ENCODE results near the gene FOXA3.
"Not testable (repeated sequence)": the region's sequence is repeated elsewhere in the genome, so short reads cannot be mapped to it uniquely, and the experiment has no call there.

The FOXA3 gene

DNA sequence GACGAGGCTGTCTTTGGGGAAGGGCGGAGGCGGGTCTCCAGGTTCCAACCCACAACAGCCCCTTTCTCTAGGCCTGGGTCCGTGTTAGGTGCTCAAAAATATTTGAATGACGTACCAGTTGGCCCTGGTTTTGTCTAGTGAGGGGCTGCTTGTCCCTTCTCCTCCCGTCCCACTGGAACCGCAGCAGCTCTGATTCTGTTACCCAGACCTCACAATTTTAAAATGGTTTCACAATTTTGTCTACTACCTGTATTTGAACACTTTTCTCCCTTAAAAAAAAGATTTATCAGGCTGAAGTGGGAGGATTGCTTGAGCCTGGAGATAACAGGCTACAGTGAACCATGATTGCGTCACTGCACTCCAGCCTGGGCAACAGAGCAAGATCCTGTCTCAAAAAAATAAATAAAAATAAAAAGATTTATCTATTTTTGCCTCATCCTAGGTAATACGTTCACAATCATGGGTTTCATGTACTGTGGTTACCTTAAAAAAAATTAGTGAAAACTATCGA is 23.1 kb downstream of the FOXA3 start:
- no peak for DNase-seq (ENCODE audit: extremely low read depth in 1 of 2, low read depth in 1 of 2)

DNA sequence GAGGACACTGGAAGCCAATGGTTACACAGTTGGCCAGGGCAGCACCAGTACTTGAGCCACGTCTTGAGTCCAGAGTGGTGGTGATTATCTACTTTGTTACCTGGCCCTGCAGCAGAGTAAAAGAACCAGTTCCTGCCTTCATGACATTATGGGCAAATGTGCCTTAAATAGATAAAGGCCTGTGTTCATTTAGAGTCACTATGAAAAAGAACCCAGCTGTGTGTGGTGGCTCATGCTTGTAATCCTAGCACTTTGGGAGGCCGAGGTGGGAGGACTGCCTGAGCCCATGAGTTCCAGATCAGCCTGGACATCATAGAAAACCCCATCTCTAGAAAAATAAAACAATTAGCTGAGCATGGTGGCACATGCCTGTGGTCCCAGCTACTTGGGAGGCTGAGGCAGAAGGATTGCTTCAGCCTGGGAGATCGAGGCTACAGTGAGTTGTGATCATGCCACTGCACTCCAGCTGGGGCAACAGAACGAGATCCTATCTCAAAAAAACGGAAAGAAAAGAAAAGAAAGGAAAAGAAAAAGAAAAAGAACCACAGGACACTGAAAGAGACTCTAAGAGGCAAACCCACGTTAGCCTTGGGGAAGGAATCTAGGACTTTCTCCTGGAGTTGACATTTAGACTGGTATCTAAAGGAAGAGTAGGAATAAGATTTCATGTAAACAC is 25.2 kb downstream of the FOXA3 start:
- no peak for DNase-seq (ENCODE audit: extremely low read depth in 1 of 2, low read depth in 1 of 2)

DNA sequence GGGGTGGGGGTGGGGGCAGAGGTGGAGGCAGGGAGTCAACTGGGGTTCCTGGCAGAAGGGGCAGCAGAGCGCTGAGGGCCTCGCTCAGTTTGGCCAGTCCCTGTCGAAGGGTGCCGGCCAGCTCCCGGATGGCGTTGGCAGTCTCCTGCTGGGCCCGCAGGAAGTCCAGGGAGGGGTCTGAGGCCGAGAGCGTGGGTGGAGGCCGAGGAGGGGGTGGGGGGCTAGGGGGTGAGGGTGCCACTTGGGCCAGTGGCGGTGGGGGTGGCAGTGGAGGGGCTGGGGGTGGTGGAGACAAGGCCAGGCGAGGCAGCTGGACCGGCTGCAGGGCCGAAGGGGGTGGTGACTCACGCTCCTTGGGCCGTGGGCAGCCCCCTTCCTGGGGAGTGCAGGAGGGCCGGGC is 26.8 kb downstream of the FOXA3 start:
- DNase-seq (ENCODE audit: extremely low read depth in 1 of 2, low read depth in 1 of 2): no peak

DNA sequence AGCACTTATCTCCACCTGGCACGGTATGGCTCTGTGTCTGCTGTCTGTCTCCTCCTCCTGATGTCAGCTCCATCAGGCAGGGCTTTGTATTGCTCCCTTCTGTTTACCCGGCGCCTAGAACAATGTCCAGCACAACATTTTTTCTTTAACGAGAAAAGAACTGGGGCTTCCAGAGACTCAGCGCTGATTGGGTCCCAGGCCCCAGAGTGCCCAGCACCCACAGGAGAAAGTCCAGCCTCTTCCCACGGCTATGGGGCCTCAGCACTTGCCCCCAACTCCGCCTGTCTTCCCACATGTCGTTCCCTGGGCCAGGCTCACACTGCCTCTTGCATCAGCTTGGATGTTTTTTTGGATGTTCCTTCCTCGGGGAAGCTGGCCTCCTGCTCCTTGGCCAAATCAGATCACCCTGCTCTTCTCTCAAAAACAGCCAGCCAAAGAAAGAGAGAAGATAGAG is 31.4 kb downstream of the FOXA3 start:
- DNase-seq (ENCODE audit: extremely low read depth in 1 of 2, low read depth in 1 of 2): no peak

DNA sequence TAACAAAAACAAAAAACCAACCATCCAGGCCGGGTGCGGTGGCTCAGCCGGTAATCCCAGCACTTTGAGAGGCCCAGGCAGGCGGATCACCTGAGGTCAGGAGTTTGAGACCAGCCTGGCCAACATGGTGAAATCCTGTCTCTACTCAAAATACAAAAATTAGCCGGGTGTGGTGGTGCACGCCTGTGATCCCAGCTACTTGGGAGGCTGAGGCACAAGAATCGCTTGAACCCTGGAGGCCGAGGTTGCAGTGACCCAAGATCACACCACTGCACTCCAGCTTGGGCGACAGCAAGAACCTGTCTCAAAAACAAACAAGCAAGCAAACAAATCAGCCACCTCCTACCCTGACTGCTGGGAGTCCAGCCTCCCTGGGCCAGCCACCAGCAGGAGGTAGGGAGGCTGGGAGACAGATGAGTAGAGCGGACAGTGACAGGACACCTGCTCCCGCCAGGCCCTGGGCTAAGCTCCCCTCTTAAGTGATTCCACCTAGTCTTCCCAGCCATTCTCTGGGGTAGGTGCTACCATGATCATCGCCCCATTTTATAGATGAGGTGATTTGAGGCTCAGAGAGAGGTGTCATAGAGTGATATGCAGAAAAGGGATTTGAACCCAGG is 32.0 kb downstream of the FOXA3 start:
- not testable (repeated sequence) for DNase-seq (ENCODE audit: extremely low read depth in 1 of 2, low read depth in 1 of 2)

DNA sequence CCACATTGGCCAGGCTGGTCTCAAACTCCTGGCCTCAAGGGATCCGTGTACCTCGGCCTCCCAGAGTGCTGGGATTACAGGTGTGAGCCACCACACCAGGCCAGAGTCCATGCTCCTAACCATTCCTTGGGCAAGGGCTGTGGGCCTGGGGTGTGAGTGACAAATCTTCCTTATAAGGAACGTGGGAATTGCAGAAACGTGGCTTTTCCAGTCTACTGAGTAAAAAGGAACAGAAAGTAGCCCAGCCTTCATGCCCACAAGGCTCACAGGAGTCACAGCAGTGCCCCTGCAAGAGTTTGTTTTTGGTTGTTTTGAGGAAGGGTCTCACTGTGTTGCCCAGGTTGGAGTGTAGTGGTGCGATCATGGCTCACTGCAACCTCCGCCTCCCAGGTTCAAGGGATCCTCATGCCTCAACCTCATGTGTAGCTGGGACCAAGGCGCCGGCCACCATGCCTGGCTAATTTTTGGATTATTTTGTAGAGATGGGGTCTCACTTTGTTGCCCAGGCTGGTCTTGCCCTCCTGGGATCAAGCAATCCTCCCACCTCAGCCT is 33.2 kb downstream of the FOXA3 start:
- no peak for DNase-seq (ENCODE audit: extremely low read depth in 1 of 2, low read depth in 1 of 2)

DNA sequence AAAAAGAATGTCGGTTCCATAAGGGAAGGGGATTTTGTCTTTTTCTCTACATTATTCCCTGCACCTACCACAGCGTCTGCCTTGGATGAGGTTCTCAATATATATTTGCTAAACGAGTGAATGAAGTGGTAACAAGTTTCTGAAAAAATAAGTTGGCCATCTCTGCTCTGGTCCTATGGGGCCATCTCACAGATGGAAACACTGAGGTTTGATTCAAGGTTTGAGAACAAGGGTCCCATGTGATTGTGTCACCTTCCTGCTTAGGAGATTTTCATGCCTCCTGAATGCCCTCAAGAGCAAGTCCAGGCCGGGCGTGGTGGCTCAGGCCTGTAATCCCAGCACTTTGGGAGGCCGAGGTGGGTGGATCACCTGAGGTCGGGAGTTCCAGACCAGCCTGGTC is 35.1 kb downstream of the FOXA3 start:
- DNase-seq (ENCODE audit: extremely low read depth in 1 of 2, low read depth in 1 of 2): no peak

DNA sequence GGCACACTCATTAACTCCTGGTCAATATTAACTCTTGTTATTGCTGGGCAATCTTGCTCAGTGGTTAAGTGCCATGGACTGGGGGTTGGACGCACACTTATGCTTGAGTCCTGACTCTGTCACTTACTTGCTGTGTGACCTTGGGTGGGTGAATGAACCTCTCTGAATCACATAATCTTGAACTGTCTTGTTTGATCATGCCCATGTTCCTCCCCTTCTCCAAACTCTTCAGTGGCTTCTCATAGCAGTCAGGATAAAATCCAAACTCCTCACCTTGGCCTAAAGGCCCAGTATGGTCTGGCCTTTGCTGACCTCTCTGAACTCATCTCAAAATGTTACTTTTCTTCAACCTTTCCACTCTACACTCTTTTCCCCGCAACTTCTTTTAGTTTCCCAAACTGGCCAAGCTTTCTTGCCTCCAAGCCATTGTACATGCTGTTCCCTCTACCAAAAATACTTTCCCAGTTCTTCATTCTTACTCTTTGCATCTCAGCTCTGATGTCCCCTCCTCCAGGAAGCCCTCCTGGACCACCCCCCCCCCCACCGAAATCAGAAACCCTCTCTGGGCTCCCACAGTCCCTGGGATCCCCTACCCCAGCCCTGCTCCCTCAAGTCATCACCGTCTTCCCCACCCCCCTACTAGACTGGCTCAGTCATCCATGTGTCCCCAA is 35.9 kb downstream of the FOXA3 start:
- no peak for DNase-seq (ENCODE audit: extremely low read depth in 1 of 2, low read depth in 1 of 2)

DNA sequence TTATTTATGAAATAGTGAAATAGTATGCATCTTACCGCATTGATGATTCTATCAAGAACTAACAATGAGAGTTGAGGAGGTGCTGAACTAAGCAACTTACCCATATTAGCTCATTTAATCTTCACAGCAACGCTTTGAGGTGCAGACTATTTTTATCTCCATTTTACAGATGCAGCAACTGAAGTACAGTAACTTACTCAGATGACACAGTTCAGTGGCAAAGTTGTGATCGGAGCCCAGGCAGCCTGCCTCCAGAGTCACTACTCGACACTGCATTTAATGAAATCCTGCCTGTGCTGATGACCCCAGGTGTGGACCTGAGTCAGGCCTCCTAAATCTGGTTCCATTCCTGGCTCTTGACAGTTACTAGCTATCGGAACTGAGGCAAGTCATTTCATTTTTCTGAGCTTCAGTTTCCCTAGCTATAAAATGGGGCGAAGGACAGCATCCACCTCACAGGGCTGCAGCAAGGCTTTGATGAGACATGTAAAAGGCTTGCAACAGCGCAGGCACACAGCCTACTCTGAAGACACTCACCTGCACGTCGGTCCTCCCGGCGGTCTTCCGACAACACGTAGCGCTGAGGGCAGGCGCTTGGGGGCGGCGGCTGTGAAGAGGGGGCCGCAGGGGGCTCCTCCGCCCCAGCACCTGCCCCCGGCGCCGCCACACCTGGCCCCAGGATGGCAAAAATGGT is 36.8 kb downstream of the FOXA3 start:
- no peak for DNase-seq (ENCODE audit: extremely low read depth in 1 of 2, low read depth in 1 of 2)

DNA sequence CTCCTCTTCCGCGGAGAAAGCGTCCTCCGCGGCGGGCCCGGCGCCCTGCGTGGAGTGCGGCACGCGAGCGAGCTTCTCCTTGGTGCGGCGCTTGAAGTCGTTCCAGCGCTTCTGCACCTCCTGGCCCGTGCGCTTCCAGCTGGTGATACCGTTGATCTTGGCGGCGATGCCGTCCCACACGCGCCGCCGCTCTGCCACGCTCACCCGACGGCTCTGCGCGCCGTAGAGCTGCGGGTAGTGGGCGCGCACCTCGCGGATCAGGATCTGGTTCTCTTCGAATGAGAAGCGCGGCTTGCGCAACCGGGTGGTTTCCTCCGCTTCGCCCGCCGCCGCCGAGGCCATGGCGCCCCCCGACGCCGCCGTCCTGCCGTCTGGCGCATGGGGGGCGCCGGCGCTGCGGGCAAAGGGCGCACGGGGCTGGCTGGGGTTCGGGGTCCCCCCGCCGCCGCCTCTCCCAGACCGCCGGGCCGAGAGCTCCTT is 37.3 kb downstream of the FOXA3 start:
- DNase-seq (ENCODE audit: extremely low read depth in 1 of 2, low read depth in 1 of 2): no peak

DNA sequence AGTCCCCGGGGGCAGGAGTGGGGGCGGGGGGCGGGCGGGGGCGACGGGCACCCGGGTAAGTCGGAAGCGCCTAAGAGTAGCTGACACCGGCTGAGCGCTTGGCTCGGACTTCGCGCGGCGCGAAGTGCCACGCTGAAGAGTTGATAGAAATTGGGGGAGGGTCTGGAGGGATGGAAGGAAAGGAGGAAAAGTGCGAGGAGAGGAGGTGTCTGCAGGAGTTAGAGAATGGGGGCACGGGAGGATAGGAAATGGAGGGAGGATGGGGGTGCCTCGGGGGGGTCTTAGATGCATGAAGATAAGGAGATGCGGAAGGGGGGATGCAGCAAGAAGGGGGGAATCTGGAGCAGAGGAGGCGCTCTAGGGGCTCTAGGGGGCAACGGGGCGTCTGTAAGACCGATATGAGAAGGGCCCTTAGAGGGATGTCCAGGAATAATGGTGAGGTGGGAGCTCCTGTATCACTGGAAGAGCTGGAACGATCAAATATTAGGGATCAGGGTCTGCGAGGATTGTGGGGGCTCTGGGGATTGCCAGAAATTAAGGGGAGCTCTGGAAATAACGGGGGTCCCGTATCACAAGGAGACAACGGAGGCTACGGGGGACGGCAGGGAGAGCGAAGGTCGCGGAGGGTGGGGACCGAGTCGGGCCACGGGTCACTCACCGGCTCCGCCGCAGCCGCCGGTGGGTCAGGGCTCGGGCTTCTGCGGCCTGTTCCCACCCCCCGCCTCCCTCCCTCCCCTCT is 38.0 kb downstream of the FOXA3 start, which contains the start of gene MYPOP:
Gene MYPOP, minus strand, starts transcription at position 702 of the 739 bp plus-strand sequence. CDS start 840 bp downstream, outside the sequence.
- DNase-seq (ENCODE audit: extremely low read depth in 1 of 2, low read depth in 1 of 2): no peak

DNA sequence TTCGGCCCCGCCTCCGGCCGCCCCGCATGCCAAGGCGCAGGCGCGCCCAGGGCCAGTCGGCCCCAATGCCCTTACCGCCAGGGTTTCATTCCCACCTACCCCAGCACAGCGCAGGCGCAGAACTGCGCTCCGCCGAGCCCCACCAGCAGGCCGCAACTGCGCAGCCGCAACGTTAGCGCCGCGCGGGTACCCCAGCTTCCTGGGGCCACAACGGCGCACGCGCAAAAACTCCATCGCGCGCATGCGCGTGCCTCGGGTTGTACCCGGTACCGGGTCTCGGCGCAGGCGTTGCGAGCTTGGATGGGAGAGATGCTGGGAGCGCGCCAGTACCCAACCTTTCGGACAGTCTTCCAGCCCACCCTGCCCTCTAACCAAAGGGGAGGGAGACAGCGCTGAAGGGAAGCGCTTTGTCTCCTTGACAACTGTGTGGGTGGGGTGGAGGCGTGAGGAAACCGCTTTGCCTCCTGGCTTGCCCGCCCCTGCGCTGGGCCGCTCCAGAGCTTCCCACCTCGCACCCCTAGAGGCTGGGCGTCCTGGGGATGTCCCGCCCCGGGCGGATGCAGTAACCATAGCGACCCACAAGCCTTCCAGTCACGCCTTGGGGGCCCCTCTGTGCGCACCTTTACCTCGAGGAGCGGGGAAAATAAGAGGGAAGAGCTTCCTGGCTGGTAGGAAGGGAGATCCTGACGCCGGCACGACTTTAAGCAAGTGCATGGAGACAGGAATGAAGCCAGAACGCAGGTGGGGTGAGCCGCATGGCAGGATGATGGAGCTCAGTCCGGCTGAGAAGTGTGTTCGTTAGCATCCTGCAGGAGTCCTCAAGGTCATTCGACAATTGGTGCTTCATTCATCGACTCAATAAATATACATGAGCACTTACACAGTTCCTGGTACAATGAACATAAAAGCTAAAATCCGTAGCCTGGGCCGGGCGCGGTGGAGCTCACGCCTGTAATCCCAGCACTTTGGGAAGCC is 38.8 kb downstream of the FOXA3 start:
- peak; percentile 96 to 100 for DNase-seq (ENCODE audit: extremely low read depth in 1 of 2, low read depth in 1 of 2)

DNA sequence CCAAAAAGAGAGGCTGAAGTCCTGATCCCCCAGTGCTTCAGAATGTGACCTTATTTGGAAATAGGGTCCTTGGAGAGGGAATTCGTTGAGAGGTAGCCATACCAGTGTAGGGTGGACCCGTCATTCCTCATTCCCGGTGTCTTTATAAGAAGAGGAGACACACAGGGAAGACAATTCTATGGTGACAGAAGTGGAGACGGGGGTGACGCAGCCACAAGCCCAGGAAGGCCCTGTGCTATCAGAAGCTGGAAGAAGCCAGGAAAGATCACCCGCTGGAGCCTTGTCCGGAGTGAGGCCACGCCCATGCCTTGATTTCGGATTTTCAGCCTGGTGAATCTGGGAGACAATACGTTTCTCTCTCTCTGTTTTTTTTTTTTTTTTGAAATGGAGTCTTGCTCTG is 40.9 kb downstream of the FOXA3 start:
- DNase-seq (ENCODE audit: extremely low read depth in 1 of 2, low read depth in 1 of 2): no peak

DNA sequence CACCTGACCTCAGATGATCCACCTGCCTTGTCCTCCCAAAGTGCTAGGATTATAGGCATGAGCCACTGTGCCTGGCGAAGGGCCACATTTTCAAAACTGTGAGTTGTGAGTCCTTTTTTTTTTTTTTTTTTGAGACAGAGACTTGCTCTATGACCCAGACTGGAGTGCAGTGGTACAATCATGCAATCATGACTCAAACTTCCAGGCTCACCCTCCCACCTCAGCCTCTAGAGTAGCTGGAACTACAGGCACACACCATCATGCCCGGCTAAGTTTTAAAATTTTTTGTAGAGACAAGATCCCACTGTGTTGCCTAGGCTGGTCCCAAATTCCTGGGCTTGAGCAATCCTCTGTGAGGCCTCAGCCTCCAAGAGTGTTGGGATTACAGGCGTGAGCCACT is 42.1 kb downstream of the FOXA3 start:
- DNase-seq (ENCODE audit: extremely low read depth in 1 of 2, low read depth in 1 of 2): no peak

DNA sequence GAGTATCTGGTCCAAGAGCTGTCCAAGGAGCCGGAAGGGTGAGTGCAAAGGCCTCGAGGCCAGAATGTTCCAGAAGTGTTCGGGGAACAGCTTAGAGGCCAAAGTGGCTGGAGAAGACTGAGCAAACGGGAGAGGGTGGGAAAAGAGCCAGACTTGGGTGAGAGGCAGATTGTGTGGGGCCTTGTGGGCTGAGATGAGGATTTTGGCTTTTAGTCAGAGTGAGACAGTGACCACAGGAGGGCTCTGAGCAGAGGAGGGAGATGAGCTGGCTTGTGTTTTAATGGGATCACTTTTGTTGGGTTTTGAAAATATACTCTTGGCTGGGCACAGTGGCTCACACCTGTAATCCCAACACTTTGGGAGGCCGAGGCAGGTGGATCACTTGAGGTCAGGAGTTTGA is 44.8 kb downstream of the FOXA3 start:
- DNase-seq (ENCODE audit: extremely low read depth in 1 of 2, low read depth in 1 of 2): no peak

DNA sequence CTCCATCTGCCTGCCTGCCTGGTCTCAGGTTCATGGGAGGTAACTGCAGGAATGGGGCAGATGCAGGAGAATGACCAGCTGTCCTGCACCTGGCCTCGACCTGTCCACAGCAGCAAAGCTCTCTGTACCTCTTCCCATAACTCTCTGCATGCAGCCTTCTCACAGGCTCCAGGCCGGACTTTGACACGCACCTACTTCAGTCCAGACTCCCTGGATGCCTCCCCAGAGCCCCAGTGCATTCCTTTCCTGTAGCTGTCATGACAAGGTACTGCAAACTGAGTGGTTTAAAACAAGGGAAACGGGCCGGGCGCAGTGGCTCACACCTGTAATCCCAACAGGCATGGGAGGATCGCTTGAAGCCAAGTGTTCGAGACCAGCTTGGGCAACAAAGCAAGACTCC is 47.2 kb downstream of the FOXA3 start:
- no peak for DNase-seq (ENCODE audit: extremely low read depth in 1 of 2, low read depth in 1 of 2)

DNA sequence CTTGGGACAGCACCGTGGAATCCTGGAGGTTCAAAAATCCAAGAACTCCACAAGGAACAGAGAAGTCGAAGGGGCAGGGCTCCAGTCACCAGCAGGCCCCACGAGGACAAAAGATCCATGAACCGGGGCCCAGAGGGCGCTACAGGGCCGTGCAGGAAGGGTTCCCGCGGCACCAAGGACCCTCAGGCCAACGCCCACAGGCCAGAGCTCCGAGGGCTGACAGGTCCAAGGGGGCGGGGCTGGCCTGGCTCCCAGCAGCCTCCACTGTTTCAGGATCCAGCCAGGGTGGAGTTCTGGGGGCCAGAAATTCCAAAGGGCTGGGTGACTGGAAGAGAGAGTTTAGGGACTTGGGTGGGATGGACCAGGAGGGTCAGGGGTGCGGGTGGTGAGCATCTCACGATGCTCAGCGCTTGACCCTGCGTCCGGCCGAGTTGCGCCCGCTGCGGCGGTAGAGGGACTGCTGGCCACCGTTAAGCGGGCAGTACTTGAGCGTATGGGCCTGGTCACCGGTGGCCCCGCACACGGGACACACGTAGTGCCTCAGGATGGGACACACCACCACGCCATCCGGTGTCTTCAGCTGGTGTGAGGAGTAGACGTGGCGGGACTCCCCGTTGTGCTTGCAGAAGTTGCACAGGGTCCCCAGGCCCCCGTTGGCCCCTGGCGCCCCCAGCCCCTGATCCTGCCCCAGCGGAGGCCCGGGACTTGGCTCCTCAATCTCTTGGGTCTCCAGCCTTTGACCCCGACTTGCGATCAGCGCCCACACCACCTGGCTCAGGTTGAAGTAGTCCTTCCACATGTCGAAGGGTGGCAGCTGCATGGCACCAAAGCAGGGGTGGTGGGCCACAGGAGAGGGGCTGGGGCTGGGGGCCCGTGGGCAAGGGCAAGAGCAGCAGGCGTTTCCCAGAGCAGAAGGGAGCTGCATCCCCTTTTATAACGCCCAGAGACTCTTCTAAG is 50.0 kb downstream of the FOXA3 start, which contains the start of gene NANOS2:
Gene NANOS2, minus strand, starts transcription at position 905 of the 957 bp plus-strand sequence. Its CDS starts 85 bp downstream, at position 820.
- DNase-seq (ENCODE audit: extremely low read depth in 1 of 2, low read depth in 1 of 2): no peak

Measured in stimulated activated CD8-positive, alpha-beta memory T cell treated with anti-CD3 and anti-CD28 coated beads, Interleukin-7, amount 100 ng/mL, for 48 hours (primary cell).